Coronary artery (tissue), 2 donors: Measurements from ENCODE around the gene PSENEN.

ENCODE experiments used
- DNase-seq: peaks from one replicate; pipeline ENCODE4 v3.0.0-alpha.2; 2017; ENCODE audit warnings: low spot score
- H3K27ac ChIP-seq, 2 donors: fragments of 200-600 bp; sonication (generic); one replicate each; pipeline ENCODE4 v1.5.1; 2016 to 2019
- H3K4me3 ChIP-seq: fragments of 200-600 bp; sonication (generic); 2 replicates; pipeline ENCODE4 v1.5.1; 2016; ENCODE audit warnings: mild to moderate bottlenecking, moderate library complexity
- CTCF ChIP-seq: fragments of 200-600 bp; sonication (generic); IDR thresholded peaks from one replicate; pipeline ENCODE4 v1.5.1; 2019; ENCODE audit warnings: antibody characterized with exemption

PSENEN gene

GRCh38 chr19:35708391-35708790 is 37.1 kb upstream of the PSENEN start:
- Histone ChIP-seq H3K27ac (no peak overlapping the region), H3K4me3 (no peak overlapping the region)
- no peak for DNase-seq
- TF ChIP-seq CTCF, result no peak

GRCh38 chr19:35710784-35711723 is 34.4 kb upstream of the PSENEN start:
- no peak for TF ChIP-seq CTCF
- DNase-seq, result no peak
- Histone ChIP-seq H3K27ac (no peak overlapping the region), H3K4me3 (no peak overlapping the region)

GRCh38 chr19:35712567-35713505 is 32.6 kb upstream of the PSENEN start:
- no peak for DNase-seq
- H3K27ac ChIP-seq, result no peak overlapping the region

GRCh38 chr19:35713506-35713850 is 32.0 kb upstream of the PSENEN start:
- no peak overlapping the region for H3K4me3 ChIP-seq

More at GRCh38 chr19:35712567-35713505, 32.6 kb upstream of the PSENEN start:
- TF ChIP-seq CTCF, result no peak
- H3K4me3 ChIP-seq, result no peak overlapping the region

GRCh38 chr19:35713904-35714495 is 31.5 kb upstream of the PSENEN start:
- no peak overlapping the region for H3K27ac ChIP-seq
- no peak overlapping the region for H3K4me3 ChIP-seq
- DNase-seq, result no peak
- TF ChIP-seq CTCF, result no peak

More at GRCh38 chr19:35713506-35713850, 32.0 kb upstream of the PSENEN start:
- no peak overlapping the region for H3K27ac ChIP-seq
- TF ChIP-seq CTCF, result no peak
- DNase-seq, result no peak

- no peak for TF ChIP-seq CTCF
- Histone ChIP-seq H3K4me3 (no peak overlapping the region), H3K27ac (no peak overlapping the region)
- no peak for DNase-seq
These were observed 30.7 kb upstream of the PSENEN start for GRCh38 chr19:35714601-35715354.
